GM12878 (cell line): Measurements from ENCODE around the gene ACVR1B. TPM values are rescaled to one million over a fixed set of nuclear protein-coding genes. Genes with fewer than 3 reads are reported as not detected.

ENCODE experiments used
- ATAC-seq: fragments of 200-7000 bp; cut with Tn5 transposase; 3 replicates; pipeline ENCODE4 v1.9.1; 2020; ENCODE audit warnings: mild to moderate bottlenecking, moderate library complexity
- BruUV-seq: library from RNA; stranded (reverse); fragments of 400-500 nt; replicated peaks from 2 replicates; lab custom pipeline; 2021; lab: Mats Ljungman, UMichigan
- CTCF ChIA-PET: fragments of 300-600 bp; sonication (Branson Sonifier 250); formaldehyde crosslinking; extraction: SDS; loops from one replicate; lab custom pipeline; 2021; ENCODE audit warnings: inconsistent platforms; lab: Yijun Ruan, JAX
- POLR2A ChIA-PET: fragments of 350-600 bp; formaldehyde crosslinking; extraction: SDS; loops from one replicate; lab custom pipeline; 2021; ENCODE audit warnings: inconsistent platforms; lab: Charles Lee
- RAD21 ChIA-PET: fragments of 300-600 bp; sonication (Branson Sonifier 250); formaldehyde crosslinking; loops from one replicate; lab custom pipeline; 2023; ENCODE audit warnings: antibody characterized with exemption; ENCODE audit not compliant: unreplicated experiment; lab: Charles Lee
- SMC1A ChIA-PET: fragments of 300-600 bp; sonication (Branson Sonifier 250); formaldehyde crosslinking; loops from one replicate; lab custom pipeline; 2023; ENCODE audit not compliant: unreplicated experiment, uncharacterized antibody; lab: Charles Lee
- DNase-seq: peaks from one replicate; pipeline ENCODE4 v3.0.0-alpha.2; 2011; ENCODE audit warnings: low read depth, low spot score
- FAIRE-seq: peaks from 3 replicates; lab custom pipeline; 2011; peaks lifted over from hg19 to GRCh38; lab: Jason Lieb, UNC
- H2AFZ ChIP-seq: 2 replicates; pipeline ENCODE4 v1.6.0; 2011; ENCODE audit warnings: low read depth, low read length, control low read depth; ENCODE audit not compliant: control insufficient read depth
- H3K27ac ChIP-seq: 2 replicates; pipeline ENCODE4 v1.5.1; 2011; ENCODE audit warnings: control low read depth; ENCODE audit not compliant: control insufficient read depth, insufficient read depth
- H3K27me3 ChIP-seq, 2 experiments: replicated peaks in 1 of 2; 2 replicates each; pipeline versions ENCODE4 v1.6.0 to v1.6.1; 2011; ENCODE audit warnings: low read length in 1 of 2; ENCODE audit not compliant: control insufficient read depth in 2 of 2, insufficient read depth in 2 of 2
- H3K36me3 ChIP-seq, 2 experiments: 2 replicates each; pipeline ENCODE4 v1.5.1; 2011; ENCODE audit warnings: low read length in 1 of 2; ENCODE audit not compliant: control insufficient read depth in 2 of 2, insufficient read depth in 2 of 2
- H3K4me1 ChIP-seq: 2 replicates; pipeline ENCODE4 v1.6.1; 2011; ENCODE audit warnings: mild to moderate bottlenecking, low read length, moderate library complexity, mixed read lengths; ENCODE audit not compliant: control insufficient read depth, insufficient read depth
- H3K4me2 ChIP-seq: 2 replicates; pipeline ENCODE4 v1.6.0; 2011; ENCODE audit warnings: control low read depth; ENCODE audit not compliant: control insufficient read depth, insufficient read depth
- H3K4me3 ChIP-seq: fragments of 200-600 bp; sonication (generic); 2 replicates; pipeline ENCODE4 v1.5.1; 2016
- H3K79me2 ChIP-seq: 2 replicates; pipeline ENCODE4 v1.6.0; 2011; ENCODE audit warnings: low read length; ENCODE audit not compliant: control insufficient read depth, insufficient read depth
- H3K9ac ChIP-seq: 2 replicates; pipeline ENCODE4 v1.8.0; 2011; ENCODE audit warnings: low read length, control low read depth, mixed read lengths; ENCODE audit not compliant: control insufficient read depth, insufficient read depth
- H3K9me3 ChIP-seq: replicated peaks from 3 replicates; pipeline ENCODE4 v1.5.1; 2011; ENCODE audit warnings: mild to moderate bottlenecking, low read length; ENCODE audit not compliant: control insufficient read depth, insufficient read depth
- H4K20me1 ChIP-seq: 2 replicates; pipeline ENCODE4 v1.6.0; 2011; ENCODE audit not compliant: control insufficient read depth, insufficient read depth
- ATF7 ChIP-seq: fragments of 450-650 bp; IDR thresholded peaks from 2 replicates; pipeline ENCODE4 v1.6.1; 2016; ENCODE audit warnings: low read depth, mild to moderate bottlenecking
- BHLHE40 ChIP-seq, 2 experiments: fragments of 450-650 bp in 1 of 2; IDR thresholded peaks; 2 replicates each; pipeline ENCODE4 v1.6.1; 2011 to 2017; ENCODE audit warnings: low read depth in 2 of 2, borderline replicate concordance in 1 of 2, improper control_type of control experiment in 1 of 2, low read length in 1 of 2, mild to moderate bottlenecking in 1 of 2
- RELA ChIP-seq: fragments of 450-650 bp; IDR thresholded peaks from 2 replicates; pipeline ENCODE4 v1.8.0; 2014; ENCODE audit warnings: borderline replicate concordance; ENCODE audit not compliant: partially characterized antibody
- SIN3A ChIP-seq: IDR thresholded peaks from 2 replicates; pipeline ENCODE4 v1.6.1; 2012; ENCODE audit warnings: low read depth, low read length, improper control_type of control experiment
- WGBS: methylation state at CpG from one replicate; pipeline ENCODE4 v1.1.6; 2016; ENCODE audit warnings: low lambda C conversion rate; ENCODE audit not compliant: insufficient replicate concordance, insufficient coverage; ENCODE audit errors: missing lambda C conversion rate; 5-methylcytosine and 5-hydroxymethylcytosine counted together
- in situ Hi-C: fragments of 300-500 bp; cut with MboI; formaldehyde crosslinking; loops from 9 replicates; pipeline ENCODE4 v1.14.3; 2018; ENCODE audit warnings: mixed read lengths
- intact Hi-C: fragments of 100-400 bp; cut with micrococcal nuclease; formaldehyde crosslinking; loops from one replicate; pipeline ENCODE4 v1.14.2; 2022; ENCODE audit not compliant: unreplicated experiment
- polyA plus RNA-seq, 11 experiments: library from polyadenylated mRNA; depleted of rRNA in 4 of 11; unstranded in 6 of 11; stranded (reverse) in 5 of 11; fragments of >200 nt; fragmentation: Nextera tagmentation in 4 of 11; fragmentation: Illumina TruSeq in 1 of 11; extraction: Ambion mirVana in 4 of 11; extraction: Trizol in 1 of 11; gene quantifications; 1 replicate in 1 of 11; 2 replicates in 10 of 11; pipeline versions ENCODE4 v1.2.1 to v1.2.3, GENCODE V29; 2011 to 2016; ENCODE audit warnings: inconsistent platforms in 2 of 11, missing spikeins in 2 of 11, low read depth in 1 of 11
- total RNA-seq, 4 experiments: library from RNA; depleted of rRNA in 3 of 4; stranded (reverse); fragments of >200 nt in 3 of 4; fragmentation: Illumina TruSeq in 1 of 4; extraction: Trizol in 1 of 4; gene quantifications; 2 replicates each; pipeline versions ENCODE4 v1.2.1 to v1.2.3, GENCODE V29; 2013 to 2021
- TF ChIP-seq, protein P1 (sequence below): fragments of 450-650 bp; IDR thresholded peaks from 2 replicates; pipeline ENCODE4 v1.6.1; 2017; ENCODE audit warnings: mild to moderate bottlenecking, low read depth, inconsistent platforms; ENCODE audit not compliant: poor library complexity, severe bottlenecking

The ACVR1B gene
- total and polyA plus RNA-seq, 10 of the 15 experiments (the other 5 are each of a cell fraction or from before 2014, with no cell fraction given): 0.02 to 0.69 (median 0.16) TPM; not detected in 2

DNA sequence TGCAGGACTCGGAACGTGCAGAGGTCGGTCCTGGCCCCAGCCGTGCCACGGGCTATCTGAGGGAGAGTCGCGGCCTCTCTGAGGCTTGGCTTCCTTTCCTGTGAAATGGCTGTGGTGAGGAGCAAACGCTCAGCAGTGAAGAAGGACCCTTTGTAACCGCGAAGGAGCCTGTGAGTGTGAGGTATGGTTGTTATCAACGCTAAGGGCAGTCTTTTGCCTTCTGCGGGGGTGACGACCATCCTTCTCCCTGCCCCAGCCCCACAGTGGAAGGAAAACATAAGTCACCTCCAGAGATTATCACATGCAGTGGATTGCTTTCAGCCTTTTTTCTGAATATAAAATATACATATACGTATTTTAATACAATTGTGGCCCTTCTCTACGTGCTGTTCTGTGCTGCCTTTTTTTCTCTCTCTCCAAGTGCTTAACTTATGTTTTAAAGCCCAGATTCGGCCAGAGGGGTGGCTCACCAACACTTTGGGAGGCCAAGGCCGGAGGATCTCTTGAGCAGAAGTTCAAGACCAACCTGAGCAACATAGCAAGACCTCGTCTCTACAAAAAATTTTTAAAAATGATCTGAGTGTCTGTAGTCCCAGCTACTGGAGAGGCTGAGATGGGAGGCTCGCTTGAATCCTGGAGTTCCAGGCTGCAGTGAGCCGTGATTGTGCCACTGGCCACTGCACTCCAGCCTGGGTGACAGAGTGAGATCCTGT, 72.6 kb downstream of the ACVR1B start:
- BruUV-seq: no TSS peak
- H3K79me2 ChIP-seq: no peaks in the 10 kb centered on the region
- intact Hi-C loops: loop anchor here (1.0 to 5.0 kb wide), 4 partner anchors 20 to 132 kb away; no protein-coding TSS in a partner anchor
- H3K9me3 ChIP-seq: no peaks in the 10 kb centered on the region
- no peaks in the 10 kb centered on the region for H3K36me3 ChIP-seq
- peak overlapping the region; percentile 1; the same call in 1 of the 2 replicates for H3K9ac ChIP-seq
- TF ChIP-seq RELA (peak; percentile 0), ATF7 (no peak), BHLHE40 (IDR thresholded peaks at IDR 0.05; ENCODE audit: borderline replicate concordance in 1 of 2, low read depth in 2 of 2, low read length in 1 of 2) (0 out of 4 replicates have a peak, but pooled peaks of 1 of the 2 experiments have one; percentile 1), SIN3A (0 out of 2 replicates have a peak, but pooled peaks have one; percentile 1)
- TF ChIP-seq, protein P1, sequence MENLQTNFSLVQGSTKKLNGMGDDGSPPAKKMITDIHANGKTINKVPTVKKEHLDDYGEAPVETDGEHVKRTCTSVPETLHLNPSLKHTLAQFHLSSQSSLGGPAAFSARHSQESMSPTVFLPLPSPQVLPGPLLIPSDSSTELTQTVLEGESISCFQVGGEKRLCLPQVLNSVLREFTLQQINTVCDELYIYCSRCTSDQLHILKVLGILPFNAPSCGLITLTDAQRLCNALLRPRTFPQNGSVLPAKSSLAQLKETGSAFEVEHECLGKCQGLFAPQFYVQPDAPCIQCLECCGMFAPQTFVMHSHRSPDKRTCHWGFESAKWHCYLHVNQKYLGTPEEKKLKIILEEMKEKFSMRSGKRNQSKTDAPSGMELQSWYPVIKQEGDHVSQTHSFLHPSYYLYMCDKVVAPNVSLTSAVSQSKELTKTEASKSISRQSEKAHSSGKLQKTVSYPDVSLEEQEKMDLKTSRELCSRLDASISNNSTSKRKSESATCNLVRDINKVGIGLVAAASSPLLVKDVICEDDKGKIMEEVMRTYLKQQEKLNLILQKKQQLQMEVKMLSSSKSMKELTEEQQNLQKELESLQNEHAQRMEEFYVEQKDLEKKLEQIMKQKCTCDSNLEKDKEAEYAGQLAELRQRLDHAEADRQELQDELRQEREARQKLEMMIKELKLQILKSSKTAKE: no peak
- TF ChIP-seq, all 136 proteins: peak for 3
- in situ Hi-C loops: no loop called here
- Histone ChIP-seq H2AFZ (peak overlapping the region; percentile 68), H3K27me3 (peaks cover 0 to 9% of the 10 kb centered on the region in 2 experiments; a peak in 2 of 4 replicates), H3K27ac (no peak overlapping the region), H4K20me1 (no peaks in the 10 kb centered on the region), H3K4me2 (peak overlapping the region; percentile 79), H3K4me1 (peaks cover 21% of the 10 kb centered on the region), H3K4me3 (peak overlapping the region; percentile 44; the same call in 1 of the 2 replicates)
- ATAC-seq (peak; percentile 11), DNase-seq (no peak), FAIRE-seq (no peak)
- ChIA-PET SMC1A (interaction anchor here (1.1 to 13.7 kb wide), 14 partner anchors 8 to 97 kb away, joined by 3 to 322 read pairs (median 20); partner anchors contain the start of genes ATG101, NR4A1 and TAMALIN), RAD21 (interaction anchor here (0.6 to 9.0 kb wide), 24 partner anchors 12 to 127 kb away, joined by 3 to 151 read pairs (median 14); partner anchors contain the start of genes ATG101, NR4A1 and TAMALIN), POLR2A (interaction anchor here (0.6 to 1.8 kb wide), 6 partner anchors 27 to 1770 kb away, joined by 4 to 20 read pairs (median 5); no protein-coding TSS in a partner anchor), CTCF (interaction anchor here (0.6 to 15.6 kb wide), 27 partner anchors 9 to 200 kb away, joined by 3 to 622 read pairs (median 6); partner anchors contain the start of genes ATG101, NR4A1, SMIM41 and TAMALIN)
- WGBS: 22% methylated on average over 20 of the region's 20 CpGs
